Measurements from ENCODE around the gene CTNNA3.

DNA sequence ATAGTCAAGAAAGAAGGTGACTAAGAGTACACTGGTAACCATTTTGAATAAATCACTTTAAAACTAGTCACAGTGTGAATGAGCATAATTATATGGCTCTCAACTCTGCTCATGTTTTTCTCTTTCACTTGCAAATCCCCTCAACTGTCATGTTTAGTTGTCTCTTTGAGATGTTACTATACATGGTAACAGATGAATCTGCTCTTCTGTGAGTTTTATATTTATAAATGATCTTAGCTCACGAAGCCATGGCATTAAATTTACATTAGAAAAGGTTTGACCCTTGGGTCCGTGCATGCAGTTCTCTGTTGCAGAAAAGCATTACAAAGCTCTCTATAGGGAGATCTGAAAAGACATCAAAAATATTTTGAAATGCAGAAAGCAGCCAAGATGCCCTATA is 803.1 kb downstream of the CTNNA3 start:
- TF ChIP-seq, protein P1, sequence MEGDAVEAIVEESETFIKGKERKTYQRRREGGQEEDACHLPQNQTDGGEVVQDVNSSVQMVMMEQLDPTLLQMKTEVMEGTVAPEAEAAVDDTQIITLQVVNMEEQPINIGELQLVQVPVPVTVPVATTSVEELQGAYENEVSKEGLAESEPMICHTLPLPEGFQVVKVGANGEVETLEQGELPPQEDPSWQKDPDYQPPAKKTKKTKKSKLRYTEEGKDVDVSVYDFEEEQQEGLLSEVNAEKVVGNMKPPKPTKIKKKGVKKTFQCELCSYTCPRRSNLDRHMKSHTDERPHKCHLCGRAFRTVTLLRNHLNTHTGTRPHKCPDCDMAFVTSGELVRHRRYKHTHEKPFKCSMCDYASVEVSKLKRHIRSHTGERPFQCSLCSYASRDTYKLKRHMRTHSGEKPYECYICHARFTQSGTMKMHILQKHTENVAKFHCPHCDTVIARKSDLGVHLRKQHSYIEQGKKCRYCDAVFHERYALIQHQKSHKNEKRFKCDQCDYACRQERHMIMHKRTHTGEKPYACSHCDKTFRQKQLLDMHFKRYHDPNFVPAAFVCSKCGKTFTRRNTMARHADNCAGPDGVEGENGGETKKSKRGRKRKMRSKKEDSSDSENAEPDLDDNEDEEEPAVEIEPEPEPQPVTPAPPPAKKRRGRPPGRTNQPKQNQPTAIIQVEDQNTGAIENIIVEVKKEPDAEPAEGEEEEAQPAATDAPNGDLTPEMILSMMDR (IDR thresholded peaks at IDR 0.05), result no peak
- no peak for TF ChIP-seq POLR2A (IDR thresholded peaks at IDR 0.05)

All from testis (tissue), 2 donors.